PC-3 (cell line): ENCODE measurements around the gene IFI27L1.

Experiments used
- CTCF ChIP-seq: fragments of 300-600 bp; sonication (generic); conservative IDR thresholded peaks from 2 replicates; pipeline ENCODE4 v1.5.1; 2017; ENCODE audit warnings: antibody characterized with exemption, low read depth, mild to moderate bottlenecking, low read length
- EZH2 ChIP-seq: fragments of 300-600 bp; sonication (generic); IDR thresholded peaks from one replicate; pipeline ENCODE4 v1.6.1; 2017; ENCODE audit warnings: antibody characterized with exemption, mild to moderate bottlenecking, low read length; ENCODE audit not compliant: unreplicated experiment
- EZH2phosphoT487 ChIP-seq: fragments of 300-600 bp; sonication (generic); IDR thresholded peaks from 2 replicates; pipeline ENCODE4 v1.6.1; 2018; ENCODE audit warnings: mild to moderate bottlenecking, antibody characterized with exemption, low read length, borderline replicate concordance

GRCh38 chr14:94115631-94116030, 34.5 kb downstream of the IFI27L1 start:
- no peak for TF ChIP-seq EZH2phosphoT487
- TF ChIP-seq CTCF, result no peak
- TF ChIP-seq EZH2, result no peak
